HG03103 (cell line): ENCODE measurements around the gene PRR5.

Experiments used
- ATAC-seq: cut with Tn5 transposase; IDR thresholded peaks from one replicate; pipeline ENCODE4 v1.9.1; 2021; ENCODE audit warnings: low read depth; ENCODE audit not compliant: unreplicated experiment

PRR5 gene

DNA sequence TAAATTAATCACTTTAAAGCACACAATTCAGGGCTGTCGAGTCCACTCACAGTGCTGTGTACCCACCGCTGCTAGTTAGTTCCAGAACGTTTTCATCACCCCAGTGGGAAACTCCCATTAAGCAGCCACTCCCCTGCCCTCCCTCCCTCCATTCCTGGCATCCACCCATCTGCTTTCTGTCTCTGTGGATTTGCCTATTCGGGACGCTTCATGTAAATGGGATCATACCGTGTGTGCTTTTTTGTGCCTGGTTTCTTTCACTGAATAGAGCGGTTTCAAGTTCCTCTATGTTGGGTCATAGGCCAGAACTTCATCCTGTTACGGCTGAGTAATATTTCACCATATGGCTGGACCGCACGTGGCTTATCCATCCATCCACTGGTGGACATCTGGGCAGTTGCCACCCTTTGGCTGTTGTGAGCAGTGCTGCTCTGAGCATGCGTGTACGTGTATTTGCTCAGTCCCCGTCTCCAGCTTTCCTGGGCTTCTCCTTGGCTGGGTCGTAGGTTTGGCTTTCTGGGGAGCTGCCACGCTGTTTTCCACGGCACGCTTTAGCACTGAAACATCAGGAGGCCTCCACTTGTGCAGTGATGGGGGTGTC is 80.5 kb downstream of the PRR5 start:
- ATAC-seq: no peak

GRCh38 chr22:44783091-44783490 is 81.1 kb downstream of the PRR5 start:
- ATAC-seq: no peak

- no peak for ATAC-seq
Observed at GRCh38 chr22:44783581-44783980, 81.6 kb downstream of the PRR5 start.

DNA sequence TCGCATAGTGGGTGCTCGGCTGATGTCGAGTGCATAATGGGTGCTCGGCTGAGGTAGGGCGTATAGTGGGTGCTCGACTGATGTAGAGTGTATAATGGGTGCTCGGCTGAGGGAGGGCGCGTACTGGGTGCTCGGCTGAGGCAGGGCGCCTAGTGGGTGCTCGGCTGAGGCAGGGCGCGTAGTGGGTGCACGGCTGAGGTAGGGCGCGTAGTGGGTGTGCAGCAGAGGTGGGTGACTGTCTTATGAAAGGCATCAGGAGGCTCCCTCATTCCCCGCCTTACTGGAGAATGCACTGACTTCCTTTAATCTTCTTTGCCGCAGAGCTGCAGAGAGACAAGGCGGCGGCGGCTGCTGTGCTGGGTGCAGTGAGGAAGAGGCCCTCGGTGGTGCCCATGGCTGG is 84.1 kb downstream of the PRR5 start:
- ATAC-seq: no peak

- ATAC-seq: no peak
Observed at GRCh38 chr22:44786610-44787009, 84.6 kb downstream of the PRR5 start.
